ENCODE results near the gene RNF115. TPM values are rescaled to one million over a fixed set of nuclear protein-coding genes. Genes with fewer than 3 reads are reported as not detected.

The RNF115 gene
- total RNA-seq, 1 experiment from 2014 or later, result 9.5 TPM

GRCh38 chr1:145730900-145731299 is 93.0 kb downstream of the RNF115 start:
- Histone ChIP-seq H2AFZ (ENCODE audit: low read depth, low read length, poor library complexity, severe bottlenecking) (no peak overlapping the region), H3K9ac (ENCODE audit: low read length) (no peak overlapping the region), H3K4me3 (replicated peaks in 1 of 2; ENCODE audit: low read depth in 1 of 2, low read length in 2 of 2) (no peak overlapping the region), H3K27me3 (ENCODE audit: insufficient read depth, low read length) (no peaks in the 10 kb centered on the region), H3K4me1 (ENCODE audit: control insufficient read depth in 1 of 2, insufficient read depth in 2 of 2, low read length in 2 of 2) (peaks cover 0 to 7% of the 10 kb centered on the region in 2 experiments; a peak in 2 of 4 replicates), H3K9me2 (ENCODE audit: insufficient read depth) (no peaks in the 10 kb centered on the region), H3K36me3 (ENCODE audit: control insufficient read depth in 1 of 2, insufficient read depth in 2 of 2, low read length in 2 of 2) (no peaks in the 10 kb centered on the region), H4K20me1 (ENCODE audit: insufficient read depth) (no peaks in the 10 kb centered on the region), H3K4me2 (ENCODE audit: low read length) (no peak overlapping the region), H3K9me3 (ENCODE audit: control insufficient read depth in 1 of 2, insufficient read depth in 1 of 2, low read depth in 1 of 2, low read length in 2 of 2) (no peaks in the 10 kb centered on the region), H3K79me2 (ENCODE audit: insufficient read depth, low read length) (no peaks in the 10 kb centered on the region), H3K27ac (ENCODE audit: low read depth, low read length) (no peak overlapping the region)
- TF ChIP-seq EZH2phosphoT487 (IDR thresholded peaks at IDR 0.05; ENCODE audit: borderline replicate concordance), result no peak
- peak; percentile 11 to 33 (median 28); a peak in 3 of 6 replicates for TF ChIP-seq CTCF (IDR thresholded peaks at IDR 0.05 in 2 of 3, conservative IDR thresholded peaks at IDR 0.05 in 1 of 3; ENCODE audit: borderline replicate concordance in 1 of 3, insufficient read depth in 1 of 3, low read depth in 2 of 3, low read length in 2 of 3)
- peak; percentile 38; the same call in 1 of the 2 replicates for TF ChIP-seq RAD21 (IDR thresholded peaks at IDR 0.05; ENCODE audit: low read depth)
- no peak for TF ChIP-seq EGR1 (IDR thresholded peaks at IDR 0.05; ENCODE audit: low read depth)
- BruUV-seq (replicated peaks), result no TSS peak
- DNase-seq (ENCODE audit: low read depth, low spot score) (no peak), ATAC-seq (peak; percentile 85)
- RAD21 ChIA-PET (ENCODE audit: low non-redundant PET in 1 of 2, low total read pairs in 2 of 2, uncharacterized antibody in 2 of 2, unreplicated experiment in 2 of 2), result no interaction called here
- intact Hi-C loops (cut with micrococcal nuclease), result no loop called here
- POLR2A ChIA-PET, result no interaction called here
- CTCF ChIA-PET, result no interaction called here

GRCh38 chr1:145730467-145730866 is 93.4 kb downstream of the RNF115 start:
- Histone ChIP-seq H3K4me2 (ENCODE audit: low read length) (no peak overlapping the region), H3K27me3 (ENCODE audit: insufficient read depth, low read length) (no peaks in the 10 kb centered on the region), H3K9ac (ENCODE audit: low read length) (no peak overlapping the region), H3K4me1 (ENCODE audit: control insufficient read depth in 1 of 2, insufficient read depth in 2 of 2, low read length in 2 of 2) (peaks cover 0 to 7% of the 10 kb centered on the region in 2 experiments; a peak in 2 of 4 replicates), H3K4me3 (replicated peaks in 1 of 2; ENCODE audit: low read depth in 1 of 2, low read length in 2 of 2) (no peak overlapping the region), H3K9me2 (ENCODE audit: insufficient read depth) (no peaks in the 10 kb centered on the region), H3K27ac (ENCODE audit: low read depth, low read length) (no peak overlapping the region), H3K9me3 (ENCODE audit: control insufficient read depth in 1 of 2, insufficient read depth in 1 of 2, low read depth in 1 of 2, low read length in 2 of 2) (no peaks in the 10 kb centered on the region), H3K36me3 (ENCODE audit: control insufficient read depth in 1 of 2, insufficient read depth in 2 of 2, low read length in 2 of 2) (no peaks in the 10 kb centered on the region), H4K20me1 (ENCODE audit: insufficient read depth) (no peaks in the 10 kb centered on the region), H2AFZ (ENCODE audit: low read depth, low read length, poor library complexity, severe bottlenecking) (no peak overlapping the region), H3K79me2 (ENCODE audit: insufficient read depth, low read length) (no peaks in the 10 kb centered on the region)
- CTCF ChIA-PET, result no interaction called here
- POLR2A ChIA-PET, result no interaction called here
- intact Hi-C loops (cut with micrococcal nuclease), result no loop called here
- ATAC-seq, result no peak; the same call in 1 of the 2 replicates
- DNase-seq (ENCODE audit: low read depth, low spot score), result no peak
- RAD21 ChIA-PET (ENCODE audit: low non-redundant PET in 1 of 2, low total read pairs in 2 of 2, uncharacterized antibody in 2 of 2, unreplicated experiment in 2 of 2), result no interaction called here
- no TSS peak for BruUV-seq (replicated peaks)
- no peak for TF ChIP-seq ZNF274 (IDR thresholded peaks at IDR 0.05; ENCODE audit: low read depth, low read length)
- no peak for TF ChIP-seq JUND (IDR thresholded peaks at IDR 0.05)
- no peak for TF ChIP-seq ZBTB33 (IDR thresholded peaks at IDR 0.05; ENCODE audit: extremely low read depth, insufficient replicate concordance, low read length)
- no peak for TF ChIP-seq MAX (IDR thresholded peaks at IDR 0.05)
- no peak for TF ChIP-seq EGR1 (IDR thresholded peaks at IDR 0.05; ENCODE audit: low read depth)
- no peak for TF ChIP-seq RAD21 (IDR thresholded peaks at IDR 0.05; ENCODE audit: low read depth)
- no peak for TF ChIP-seq TCF7L2 (IDR thresholded peaks at IDR 0.05; ENCODE audit: borderline replicate concordance, extremely low read depth, insufficient read depth, insufficient read length)
- TF ChIP-seq ZFX (IDR thresholded peaks at IDR 0.05), result no peak
- no peak for TF ChIP-seq EZH2 (IDR thresholded peaks at IDR 0.05)
- TF ChIP-seq ATF3 (IDR thresholded peaks at IDR 0.05), result no peak
- no peak for TF ChIP-seq SP1 (IDR thresholded peaks at IDR 0.05; ENCODE audit: low read depth)
- TF ChIP-seq CTCF (IDR thresholded peaks at IDR 0.05 in 2 of 3, conservative IDR thresholded peaks at IDR 0.05 in 1 of 3; ENCODE audit: borderline replicate concordance in 1 of 3, insufficient read depth in 1 of 3, low read depth in 2 of 3, low read length in 2 of 3), result no peak

Measured in HCT116 (cell line).